Breast epithelium (tissue), 4 donors: Measurements from ENCODE around the gene DSG2. TPM values are rescaled to one million over a fixed set of nuclear protein-coding genes. Genes with fewer than 3 reads are reported as not detected.

Source experiments
- DNase-seq, 2 donors: peaks; one replicate each; pipeline ENCODE4 v3.0.0-alpha.2; 2019; ENCODE audit warnings: low spot score in 2 of 2
- H3K27ac ChIP-seq, 2 donors: fragments of 200-600 bp; sonication (generic) in 1 of 2; one replicate each; pipeline ENCODE4 v1.5.1; 2016 to 2019; ENCODE audit warnings: mild to moderate bottlenecking in 1 of 2
- H3K27me3 ChIP-seq, 2 donors: fragments of 200-600 bp; sonication (generic) in 1 of 2; one replicate each; pipeline versions ENCODE4 v1.5.1 to v1.6.0; 2017 to 2019; ENCODE audit warnings: control low read depth in 1 of 2, mild to moderate bottlenecking in 1 of 2
- H3K36me3 ChIP-seq: fragments of 200-600 bp; one replicate; pipeline ENCODE4 v1.5.1; 2019
- H3K4me1 ChIP-seq, 2 donors: fragments of 200-600 bp; sonication (generic); one replicate each; pipeline ENCODE4 v1.5.1; 2016 to 2019; ENCODE audit warnings: control low read depth in 1 of 2
- H3K4me3 ChIP-seq, 3 donors: fragments of 200-600 bp; sonication (generic); 1 replicate in 2 of 3; 2 replicates in 1 of 3; pipeline ENCODE4 v1.5.1; 2016 to 2019; ENCODE audit warnings: mild to moderate bottlenecking in 3 of 3, moderate library complexity in 2 of 3
- H3K9me3 ChIP-seq, 2 donors: fragments of 200-600 bp; sonication (generic) in 1 of 2; one replicate each; pipeline ENCODE4 v1.5.1; 2016 to 2019; ENCODE audit warnings: control low read depth in 1 of 2
- POLR2A ChIP-seq: fragments of 450-650 bp; IDR thresholded peaks from one replicate; pipeline ENCODE4 v1.6.1; 2016; ENCODE audit warnings: antibody characterized with exemption, mild to moderate bottlenecking, moderate library complexity
- POLR2AphosphoS5 ChIP-seq, 3 donors: sonication (generic); formaldehyde crosslinking; IDR thresholded peaks; one replicate each; pipeline ENCODE4 v1.6.1; 2017; ENCODE audit warnings: antibody characterized with exemption in 3 of 3
- intact Hi-C: fragments of 100-400 bp; cut with DNase I; formaldehyde crosslinking; loops from one replicate; pipeline ENCODE4 v1.15.1; 2023; ENCODE audit warnings: low total_unique reads
- total RNA-seq, 3 donors: library from RNA; depleted of rRNA; stranded (reverse); fragments of >200 nt; gene quantifications; one replicate each; pipeline ENCODE4 v1.1.0, GENCODE V29; 2016
- TF ChIP-seq, protein P1 (sequence below), 3 donors: fragments of 450-650 bp; IDR thresholded peaks; one replicate each; pipeline ENCODE4 v1.5.1; 2016 to 2017; ENCODE audit warnings: antibody characterized with exemption in 3 of 3, mild to moderate bottlenecking in 3 of 3, moderate library complexity in 3 of 3

DSG2 gene
- total RNA-seq, 3 donors from 2014 or later = 14.1 to 125 (median 61.3) TPM

DNA sequence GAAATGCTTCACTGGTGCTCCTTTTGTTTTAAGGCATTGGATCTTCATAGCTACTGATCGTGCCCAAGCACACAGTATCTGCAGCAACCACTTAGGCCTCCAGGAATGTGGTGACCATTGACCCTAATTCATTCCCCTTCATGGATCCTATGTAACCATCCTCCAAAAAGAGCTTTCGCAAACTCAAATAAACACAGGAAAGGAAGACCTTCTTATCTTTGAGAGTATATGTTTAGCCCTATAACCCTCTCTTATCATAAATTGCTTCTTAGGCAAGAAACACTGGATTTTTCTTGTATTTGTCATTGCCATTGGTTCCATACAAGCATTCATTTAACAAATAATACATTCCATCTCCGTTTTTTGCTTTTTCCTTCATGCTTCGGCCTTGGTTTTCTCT, 89.6 kb downstream of the DSG2 start:
- intact Hi-C loops = no loop called here
- no peak overlapping the region for H3K4me3 ChIP-seq
- no peaks in the 10 kb centered on the region for H3K36me3 ChIP-seq
- TF ChIP-seq POLR2AphosphoS5 (IDR thresholded peaks at IDR 0.05) = no peak
- TF ChIP-seq, protein P1, sequence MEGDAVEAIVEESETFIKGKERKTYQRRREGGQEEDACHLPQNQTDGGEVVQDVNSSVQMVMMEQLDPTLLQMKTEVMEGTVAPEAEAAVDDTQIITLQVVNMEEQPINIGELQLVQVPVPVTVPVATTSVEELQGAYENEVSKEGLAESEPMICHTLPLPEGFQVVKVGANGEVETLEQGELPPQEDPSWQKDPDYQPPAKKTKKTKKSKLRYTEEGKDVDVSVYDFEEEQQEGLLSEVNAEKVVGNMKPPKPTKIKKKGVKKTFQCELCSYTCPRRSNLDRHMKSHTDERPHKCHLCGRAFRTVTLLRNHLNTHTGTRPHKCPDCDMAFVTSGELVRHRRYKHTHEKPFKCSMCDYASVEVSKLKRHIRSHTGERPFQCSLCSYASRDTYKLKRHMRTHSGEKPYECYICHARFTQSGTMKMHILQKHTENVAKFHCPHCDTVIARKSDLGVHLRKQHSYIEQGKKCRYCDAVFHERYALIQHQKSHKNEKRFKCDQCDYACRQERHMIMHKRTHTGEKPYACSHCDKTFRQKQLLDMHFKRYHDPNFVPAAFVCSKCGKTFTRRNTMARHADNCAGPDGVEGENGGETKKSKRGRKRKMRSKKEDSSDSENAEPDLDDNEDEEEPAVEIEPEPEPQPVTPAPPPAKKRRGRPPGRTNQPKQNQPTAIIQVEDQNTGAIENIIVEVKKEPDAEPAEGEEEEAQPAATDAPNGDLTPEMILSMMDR (IDR thresholded peaks at IDR 0.05) = no peak
- no peak for TF ChIP-seq POLR2A
- H3K27me3 ChIP-seq = no peaks in the 10 kb centered on the region
- no peak for DNase-seq
- no peaks in the 10 kb centered on the region for H3K4me1 ChIP-seq
- no peak overlapping the region for H3K27ac ChIP-seq
- H3K9me3 ChIP-seq = no peaks in the 10 kb centered on the region

GRCh38 chr18:31590570-31590969, 92.6 kb downstream of the DSG2 start:
- DNase-seq = no peak
- Histone ChIP-seq H3K4me1 (no peaks in the 10 kb centered on the region), H3K27ac (no peak overlapping the region), H3K9me3 (no peaks in the 10 kb centered on the region), H3K27me3 (no peaks in the 10 kb centered on the region), H3K4me3 (no peak overlapping the region), H3K36me3 (no peaks in the 10 kb centered on the region)
- intact Hi-C loops = no loop called here
- TF ChIP-seq POLR2A (no peak), POLR2AphosphoS5 (IDR thresholded peaks at IDR 0.05) (no peak)
- TF ChIP-seq, protein P1 (IDR thresholded peaks at IDR 0.05) = no peak

GRCh38 chr18:31591113-31591512, 93.1 kb downstream of the DSG2 start:
- Histone ChIP-seq H3K9me3 (no peaks in the 10 kb centered on the region), H3K4me1 (no peaks in the 10 kb centered on the region), H3K36me3 (no peaks in the 10 kb centered on the region), H3K27ac (no peak overlapping the region), H3K4me3 (no peak overlapping the region), H3K27me3 (no peaks in the 10 kb centered on the region)
- intact Hi-C loops = no loop called here
- DNase-seq = no peak
- TF ChIP-seq, protein P1 (IDR thresholded peaks at IDR 0.05) = no peak
- TF ChIP-seq POLR2AphosphoS5 (IDR thresholded peaks at IDR 0.05) (no peak), POLR2A (no peak)

DNA sequence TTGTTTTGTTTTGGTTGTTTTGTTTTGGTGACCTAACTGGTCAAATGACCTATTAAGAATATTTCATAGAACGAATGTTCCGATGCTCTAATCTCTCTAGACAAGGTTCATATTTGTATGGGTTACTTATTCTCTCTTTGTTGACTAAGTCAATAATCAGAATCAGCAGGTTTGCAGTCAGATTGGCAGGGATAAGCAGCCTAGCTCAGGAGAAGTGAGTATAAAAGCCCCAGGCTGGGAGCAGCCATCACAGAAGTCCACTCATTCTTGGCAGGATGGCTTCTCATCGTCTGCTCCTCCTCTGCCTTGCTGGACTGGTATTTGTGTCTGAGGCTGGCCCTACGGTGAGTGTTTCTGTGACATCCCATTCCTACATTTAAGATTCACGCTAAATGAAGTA, 93.7 kb downstream of the DSG2 start, which contains the start of gene TTR:
Gene TTR, plus strand, starts transcription at position 250 of the 400 bp plus-strand sequence. Its CDS starts 26 bp downstream, at position 276.
- no peak for DNase-seq
- no peaks in the 10 kb centered on the region for H3K36me3 ChIP-seq
- no peaks in the 10 kb centered on the region for H3K27me3 ChIP-seq
- H3K4me3 ChIP-seq = no peak within 1 kb of the TSS
- intact Hi-C loops = no loop called here
- H3K4me1 ChIP-seq = no peaks in the 10 kb centered on the region
- no peak for TF ChIP-seq POLR2A
- no peak for TF ChIP-seq POLR2AphosphoS5 (IDR thresholded peaks at IDR 0.05)
- TF ChIP-seq, protein P1 (IDR thresholded peaks at IDR 0.05) = no peak
- no peaks in the 10 kb centered on the region for H3K9me3 ChIP-seq
- no peak within 1 kb of the TSS for H3K27ac ChIP-seq

- no peaks in the 10 kb centered on the region for H3K36me3 ChIP-seq
- H3K4me3 ChIP-seq = no peak overlapping the region
- no peak for DNase-seq
- H3K27me3 ChIP-seq = no peaks in the 10 kb centered on the region
- no peak overlapping the region for H3K27ac ChIP-seq
- intact Hi-C loops = no loop called here
- no peaks in the 10 kb centered on the region for H3K9me3 ChIP-seq
- TF ChIP-seq, protein P1 (IDR thresholded peaks at IDR 0.05) = no peak
- no peak for TF ChIP-seq POLR2A
- no peak for TF ChIP-seq POLR2AphosphoS5 (IDR thresholded peaks at IDR 0.05)
- no peaks in the 10 kb centered on the region for H3K4me1 ChIP-seq
Measured at GRCh38 chr18:31592506-31593157, 94.7 kb downstream of the DSG2 start.
